HG03457 (cell line): ENCODE data around the gene SGPL1.

Experiments
- ATAC-seq: cut with Tn5 transposase; IDR thresholded peaks from one replicate; pipeline ENCODE4 v1.9.1; 2021; ENCODE audit warnings: moderate number of reproducible peaks; ENCODE audit not compliant: unreplicated experiment

SGPL1 gene

DNA sequence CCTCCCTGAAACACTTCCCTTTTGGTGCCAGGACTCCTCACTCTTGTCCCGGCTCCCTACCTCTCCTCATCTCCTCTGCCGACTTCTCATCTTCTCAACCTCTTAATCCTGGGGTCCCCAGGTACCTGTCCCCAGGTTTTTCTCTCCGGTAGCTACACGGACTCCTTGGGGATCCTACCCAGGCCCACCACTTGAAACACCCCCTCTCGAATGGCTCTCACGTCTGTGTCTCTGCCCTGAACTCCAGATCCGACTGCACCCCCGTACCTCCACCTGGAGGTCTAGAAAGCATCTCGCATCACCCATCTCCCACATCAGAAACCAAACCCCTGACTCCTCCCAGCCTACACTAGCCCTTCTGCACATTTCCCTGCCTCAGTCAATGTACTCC, 35.4 kb upstream of the SGPL1 start:
- ATAC-seq = no peak

DNA sequence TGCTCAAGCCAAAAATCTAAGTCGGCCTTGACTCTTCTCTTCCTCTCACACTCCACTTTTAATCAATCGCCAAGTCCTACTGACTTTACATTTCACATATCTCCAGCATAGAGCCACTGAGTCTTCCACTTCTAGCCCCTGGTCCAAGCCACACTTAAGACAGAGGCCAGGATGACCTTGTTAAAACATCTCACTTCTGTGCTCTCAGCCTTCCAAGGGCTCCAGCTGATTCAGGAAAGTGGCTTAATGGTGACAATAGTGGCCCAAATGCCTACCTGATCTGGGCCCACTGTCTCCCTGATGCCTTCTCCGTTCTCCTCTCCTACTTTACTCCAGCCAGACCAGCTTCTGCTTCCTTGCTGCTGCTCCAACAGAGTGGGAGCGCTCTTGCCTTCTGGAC, 35.0 kb upstream of the SGPL1 start:
- no peak for ATAC-seq

DNA sequence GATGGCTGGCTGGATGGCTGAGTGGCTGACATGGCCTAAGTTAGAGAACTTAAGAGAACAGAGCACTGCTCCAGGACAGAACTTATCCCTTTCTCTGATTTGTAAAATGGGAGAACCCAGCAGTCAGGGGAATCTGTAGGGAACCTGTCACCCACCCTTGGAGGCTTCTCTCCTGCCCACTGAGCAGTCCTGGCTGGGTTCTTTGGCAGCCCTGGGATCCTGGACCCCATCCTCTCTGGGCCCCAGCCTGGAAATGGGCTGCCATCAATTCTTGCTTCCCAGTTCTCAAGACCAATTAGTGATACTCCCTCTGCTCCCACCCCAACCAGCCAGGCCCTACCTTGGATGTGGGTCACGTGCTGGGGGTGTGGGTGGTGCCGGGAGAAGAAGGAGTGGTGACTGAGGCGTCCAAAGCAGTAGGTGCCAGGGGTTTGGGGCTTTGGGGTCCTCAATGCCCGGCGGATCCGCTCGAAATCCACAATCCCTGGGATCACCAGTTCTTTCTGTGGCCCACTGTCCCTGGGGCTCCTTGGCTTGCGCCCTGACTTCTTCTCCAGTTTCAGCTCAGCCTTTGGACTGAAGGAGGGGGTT, 34.2 kb upstream of the SGPL1 start:
- ATAC-seq = no peak

GRCh38 chr10:70782086-70782745, 33.5 kb upstream of the SGPL1 start:
- no peak for ATAC-seq

DNA sequence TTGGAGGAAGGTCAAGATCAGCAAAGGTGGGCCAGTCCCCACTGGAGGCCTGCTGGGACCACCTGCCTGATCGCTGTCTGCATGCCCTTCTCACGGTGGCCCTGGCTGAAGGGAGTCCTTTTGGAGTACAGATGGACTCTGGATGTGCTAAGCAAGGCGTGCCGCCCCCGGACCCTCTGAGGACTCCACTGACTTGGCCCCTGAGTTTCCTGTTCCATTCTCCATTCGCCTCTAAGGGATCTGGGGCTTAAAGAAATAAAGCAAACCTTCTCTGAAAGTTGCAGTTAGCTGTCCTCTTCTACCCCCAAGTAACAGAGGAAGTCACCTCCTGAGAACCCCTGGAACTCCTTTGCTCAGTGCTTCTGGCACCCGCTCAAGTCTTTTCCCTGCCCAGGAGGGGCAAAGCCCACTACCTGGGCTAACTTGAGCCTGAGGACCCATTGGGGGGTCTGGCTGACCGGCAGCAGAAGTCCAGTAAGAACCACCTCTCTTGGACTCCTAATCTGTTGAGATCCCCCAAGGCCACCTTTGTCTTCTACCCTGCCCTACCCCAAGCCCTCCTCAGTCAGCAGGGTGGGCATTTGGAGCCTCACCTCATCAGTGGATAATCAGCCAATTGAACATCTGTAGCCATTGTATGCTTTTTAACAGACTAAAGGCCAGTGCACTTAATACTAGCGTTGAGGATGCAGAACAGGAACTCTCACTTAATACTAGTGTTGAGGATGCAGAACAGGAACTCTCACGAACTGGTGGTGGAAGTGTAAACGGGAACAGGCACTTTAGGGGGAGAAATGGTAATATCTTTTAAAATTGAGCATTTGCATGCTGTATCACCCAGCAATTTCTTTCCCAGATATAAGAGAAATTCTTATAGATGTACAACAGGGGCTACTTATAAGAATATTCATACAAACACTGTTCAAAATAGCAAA, 32.7 kb upstream of the SGPL1 start:
- ATAC-seq = no peak

DNA sequence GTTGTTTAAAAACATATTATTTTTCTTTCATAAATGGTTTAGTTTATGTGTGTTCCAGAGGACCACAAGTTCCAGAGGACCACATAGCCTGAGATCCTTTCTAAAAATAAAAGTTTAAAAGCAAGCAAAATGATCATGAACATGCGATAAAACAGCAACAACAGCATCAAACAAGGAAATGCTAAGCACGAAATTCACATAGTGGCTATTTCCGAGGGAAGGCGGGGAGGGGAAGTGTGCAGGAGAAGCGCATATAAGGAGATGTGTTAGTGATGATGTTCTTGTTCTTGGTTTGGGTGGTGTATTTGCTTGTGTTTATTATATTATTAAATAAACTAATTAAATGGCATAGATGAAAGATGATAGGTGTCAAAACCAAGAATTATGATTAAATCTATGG, 31.7 kb upstream of the SGPL1 start:
- no peak for ATAC-seq

DNA sequence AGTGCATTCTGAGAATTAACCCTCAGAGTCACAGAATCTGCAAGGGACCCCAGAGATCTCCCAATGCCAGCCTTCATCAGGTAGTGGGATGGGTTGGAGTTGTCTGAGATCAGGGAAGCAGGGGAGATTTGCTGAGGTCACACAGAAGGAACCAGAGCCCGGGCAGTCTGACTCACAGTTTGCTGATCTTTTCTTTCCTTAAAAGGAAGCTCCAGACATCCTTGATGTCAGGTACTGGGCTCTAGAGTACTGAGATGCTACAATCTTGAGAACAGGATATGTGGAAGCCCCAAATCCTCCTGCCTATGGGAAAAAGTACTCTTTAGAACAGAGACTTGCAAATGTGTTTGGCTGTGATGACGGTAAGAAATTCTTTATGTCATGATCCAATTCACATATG, 31.3 kb upstream of the SGPL1 start:
- ATAC-seq = no peak

- no peak for ATAC-seq
These were observed 30.6 kb upstream of the SGPL1 start, which contains the start of gene TBATA for GRCh38 chr10:70785190-70785589. Gene TBATA, minus strand, starts transcription at chr10:70785377. Its CDS starts 1,998 bp downstream, at chr10:70783379.

- no peak for ATAC-seq
These were observed 28.8 kb upstream of the SGPL1 start for GRCh38 chr10:70786799-70787415.

- ATAC-seq = no peak
These were observed 24.2 kb upstream of the SGPL1 start for GRCh38 chr10:70791386-70792039.

- ATAC-seq = no peak
These were observed 20.1 kb upstream of the SGPL1 start for GRCh38 chr10:70795613-70796012.

GRCh38 chr10:70797840-70798239, 17.9 kb upstream of the SGPL1 start:
- ATAC-seq = no peak

DNA sequence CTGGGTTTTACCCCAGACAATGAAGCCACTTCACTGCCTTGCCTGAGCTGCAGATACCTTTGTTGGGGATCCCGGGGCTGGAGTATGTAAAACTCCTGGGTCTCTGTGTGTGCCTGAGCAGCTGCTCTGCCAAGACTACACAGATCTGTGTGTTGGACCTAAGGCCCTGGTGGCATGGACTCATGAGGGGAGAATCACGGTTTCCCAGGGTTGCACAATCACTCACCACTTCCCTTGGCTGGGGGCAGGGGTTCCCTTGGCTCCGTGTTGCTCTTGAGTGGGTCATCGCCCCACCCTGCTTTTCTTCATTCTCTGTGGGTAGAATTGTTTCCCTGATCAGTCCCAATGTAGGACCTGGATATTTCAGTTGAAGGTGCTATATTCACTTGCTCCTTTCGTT, 16.6 kb upstream of the SGPL1 start:
- ATAC-seq = no peak

DNA sequence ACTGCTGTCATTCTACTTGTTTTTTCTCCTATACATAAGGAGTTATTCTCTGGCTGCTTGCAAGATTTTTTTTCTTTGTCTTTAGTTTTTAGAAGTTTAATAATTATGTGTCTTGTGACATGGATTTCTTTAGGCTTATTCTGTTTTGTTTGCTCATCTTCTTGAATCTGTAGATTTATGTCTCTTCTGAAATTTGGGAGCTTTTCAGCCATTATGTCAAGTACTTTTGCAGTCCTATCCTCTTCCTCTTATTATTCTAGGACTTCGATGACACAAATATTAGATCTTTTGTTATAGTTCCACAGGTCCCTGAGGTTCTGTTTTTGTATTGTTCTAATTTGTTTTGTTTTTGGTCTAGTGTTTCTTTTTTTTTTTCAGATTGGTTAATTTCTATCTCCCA, 13.9 kb upstream of the SGPL1 start:
- no peak for ATAC-seq

GRCh38 chr10:70803775-70804420, 11.8 kb upstream of the SGPL1 start:
- no peak for ATAC-seq

GRCh38 chr10:70804421-70804808, 11.3 kb upstream of the SGPL1 start:
- no peak for ATAC-seq

- no peak for ATAC-seq
These were observed 10.0 kb upstream of the SGPL1 start for GRCh38 chr10:70805619-70806215.

DNA sequence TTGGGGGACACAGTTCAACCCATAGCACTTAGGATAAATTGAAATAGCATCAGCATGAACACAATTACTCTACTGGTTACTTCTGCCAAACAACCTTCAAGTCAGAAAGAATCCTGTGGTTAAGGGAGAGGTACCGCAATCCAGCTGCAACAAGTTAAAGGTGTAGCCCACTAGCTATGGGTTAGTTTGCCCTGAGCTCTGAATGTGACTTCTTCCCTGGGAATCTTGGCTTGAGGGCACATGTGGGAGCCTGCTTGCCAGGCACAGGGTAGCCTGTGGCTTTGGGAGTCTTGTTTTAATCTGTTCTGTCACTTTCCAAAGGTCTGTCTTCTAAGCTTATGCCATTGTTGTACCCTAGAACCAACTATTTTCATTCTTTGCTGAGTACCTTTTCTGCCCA, 8.9 kb upstream of the SGPL1 start:
- ATAC-seq = no peak

DNA sequence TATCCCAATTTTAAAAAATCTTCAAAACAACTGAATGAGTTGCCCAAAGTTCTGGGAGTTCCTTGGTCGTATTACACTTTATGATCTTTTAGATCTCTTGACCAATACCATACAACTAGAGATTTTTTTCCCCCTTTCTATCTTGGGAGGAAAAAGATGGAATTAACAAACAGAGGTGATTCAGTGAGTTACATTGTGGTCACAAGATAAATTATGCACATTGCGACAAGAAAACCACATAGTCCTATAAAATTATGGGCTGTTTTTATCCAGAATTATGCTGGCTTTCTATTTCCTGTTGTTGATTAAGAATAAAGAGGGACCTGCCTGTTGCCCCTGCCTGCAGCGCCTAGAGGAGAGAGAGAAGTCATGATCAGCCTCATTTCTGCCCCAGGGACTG, 8.2 kb upstream of the SGPL1 start:
- ATAC-seq = no peak

DNA sequence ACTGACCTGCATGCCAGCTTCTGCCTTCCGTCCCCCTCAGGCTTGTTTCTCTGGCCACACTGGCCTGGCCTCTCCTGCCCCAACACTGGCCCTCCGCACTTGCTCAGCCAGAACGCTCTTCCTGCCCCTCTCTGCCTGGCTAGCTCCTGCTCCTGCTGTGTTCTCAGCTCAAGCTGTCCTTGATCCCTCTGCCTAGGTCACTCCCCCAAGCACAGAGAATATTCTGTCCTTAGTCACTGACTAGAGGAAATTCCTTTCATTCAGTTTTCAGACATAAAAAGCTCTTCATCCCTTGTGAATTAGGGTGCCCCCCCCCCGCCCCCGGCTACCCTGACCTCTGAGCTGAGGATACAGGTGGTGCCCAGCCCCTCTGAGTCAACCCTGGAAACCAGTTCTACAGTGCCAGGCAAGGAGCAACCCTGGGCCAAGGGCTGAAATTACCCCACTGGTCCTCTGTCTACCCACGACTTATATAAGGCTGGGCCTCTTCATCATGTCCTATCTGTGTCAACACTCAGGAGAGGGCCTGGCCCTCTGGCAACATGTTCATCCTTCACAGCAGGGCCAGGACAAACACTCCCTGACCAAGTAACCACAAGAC, 6.6 kb upstream of the SGPL1 start:
- ATAC-seq = no peak
